ENCODE results near the gene SFTPD.

GRCh38 chr10:79938728-79939406 is 10.0 kb downstream of the SFTPD start:
- TF ChIP-seq EZH2 (IDR thresholded peaks at IDR 0.05; ENCODE audit: low read length, missing control alignments): no peak
- TF ChIP-seq CTCF (conservative IDR thresholded peaks at IDR 0.05 in 1 of 2, IDR thresholded peaks at IDR 0.05 in 1 of 2; ENCODE audit: low read depth in 1 of 2, low read length in 2 of 2): no peak

Data from fibroblast of lung (primary cell).